Upper lobe of left lung (tissue), 6 donors: ENCODE results near the gene TBATA. TPM values are rescaled to one million over a fixed set of nuclear protein-coding genes. Genes with fewer than 3 reads are reported as not detected.

Experiments
- ATAC-seq, 2 donors: fragments of 200-7000 bp; cut with Tn5 transposase; one replicate each; pipeline ENCODE4 v1.9.1; 2022; ENCODE audit warnings: mild to moderate bottlenecking in 2 of 2, moderate library complexity in 2 of 2; ENCODE audit not compliant: low FRiP score in 2 of 2
- DNase-seq, 2 donors: peaks; one replicate each; pipeline ENCODE4 v3.0.0-alpha.2; 2019 to 2020
- H3K27ac ChIP-seq, 4 donors: fragments of 200-600 bp; sonication (generic); one replicate each; pipeline ENCODE4 v1.5.1; 2016 to 2019
- H3K27me3 ChIP-seq, 4 donors: fragments of 200-600 bp; sonication (generic); one replicate each; pipeline ENCODE4 v1.5.1; 2017 to 2019
- H3K36me3 ChIP-seq, 4 donors: fragments of 200-600 bp; sonication (generic); one replicate each; pipeline ENCODE4 v1.5.1; 2016 to 2019
- H3K4me1 ChIP-seq, 4 donors: fragments of 200-600 bp; sonication (generic); one replicate each; pipeline ENCODE4 v1.5.1; 2018 to 2019
- H3K4me3 ChIP-seq, 4 donors: fragments of 200-600 bp; sonication (generic); one replicate each; pipeline ENCODE4 v1.5.1; 2017 to 2019; ENCODE audit warnings: mild to moderate bottlenecking in 2 of 4, moderate library complexity in 1 of 4
- H3K9me3 ChIP-seq, 4 donors: fragments of 200-600 bp; sonication (generic); one replicate each; pipeline ENCODE4 v1.5.1; 2018 to 2019
- POLR2A ChIP-seq, 4 donors: fragments of 450-650 bp; IDR thresholded peaks; one replicate each; pipeline ENCODE4 v1.5.1; 2016 to 2017; ENCODE audit warnings: antibody characterized with exemption in 4 of 4, mild to moderate bottlenecking in 2 of 4
- WGBS, 2 donors: methylation state at CpG; one replicate each; pipeline ENCODE4 v1.1.5; 2017 to 2018; 5-methylcytosine and 5-hydroxymethylcytosine counted together
- small RNA-seq, 4 donors: library from RNA; depleted of rRNA; stranded (forward); fragments of <200 nt; gene quantifications; one replicate each; pipeline ENCODE3, GENCODE V24; 2016
- total RNA-seq, 6 donors: library from RNA; depleted of rRNA in 4 of 6; stranded (reverse); fragments of >200 nt in 4 of 6; gene quantifications; one replicate each; pipeline versions ENCODE4 v1.1.0 to v1.2.1, GENCODE V29; 2016 to 2021
- donor health status: DM: no; HTN: no; CAD: no; lungs with moderate emphysema.
- donor health status: DM: no; HTN: yes; CAD: no; lungs with severe emphysema.

The TBATA gene
- total RNA-seq, 6 donors from 2014 or later: not detected

GRCh38 chr10:70722820-70723424 is 62.3 kb downstream of the TBATA start:
- 91 to 94% methylated on average over 4 of the region's 4 CpGs for WGBS, 2 donors

More at GRCh38 chr10:70722820-70723424, 62.3 kb downstream of the TBATA start:
- no peak for ATAC-seq
- no peak for TF ChIP-seq POLR2A (IDR thresholded peaks at IDR 0.05)
- no peaks in the 10 kb centered on the region for H3K9me3 ChIP-seq
- no peaks in the 10 kb centered on the region for H3K27me3 ChIP-seq
- H3K27ac ChIP-seq: no peak overlapping the region
- no peak overlapping the region for H3K4me3 ChIP-seq
- DNase-seq: no peak
- H3K36me3 ChIP-seq: no peaks in the 10 kb centered on the region
- no peaks in the 10 kb centered on the region for H3K4me1 ChIP-seq

Small RNAs within 50 kb of the gene (small RNA-seq; reads per million reads assigned to genes)
- 0 reads per million in 4 donors for gene RPS26P40

Other genes with a start within 250 kb of the TBATA start
- 10 to 100 TPM in 5 of 6 donors, 1 to 10 TPM in 1; 6.3 to 26.9 (median 15.9) TPM for gene PRF1, start 182.6 kb downstream of the TBATA start, total RNA-seq
- gene ADAMTS14, start 112.9 kb downstream of the TBATA start, total RNA-seq: 1 to 10 TPM in 2 of 6 donors, under 1 TPM in 4; 0.15 to 3.1 (median 0.45) TPM
- 10 to 100 TPM; 18.4 to 43.8 (median 30.4) TPM for gene SGPL1, start 30.6 kb upstream of the TBATA start, total RNA-seq
- 10 to 100 TPM; 40.9 to 99.1 (median 71.9) TPM for gene PCBD1, start 103.2 kb upstream of the TBATA start, total RNA-seq